Stimulated activated naive CD8-positive, alpha-beta T cell treated with anti-CD3 and anti-CD28 coated beads, Interleukin-15, Interleukin-2, amounts not matched to agents 100 ng/mL and 50 ng/mL, for 24 hours (primary cell): ENCODE results near the gene RPL10A.

Source experiments
- H3K27ac Mint-ChIP-seq: one replicate; pipeline ENCODE4 v1.8.0; 2021; ENCODE audit warnings: mild to moderate bottlenecking, mixed read lengths
- H3K27me3 Mint-ChIP-seq: one replicate; pipeline ENCODE4 v1.8.0; 2021; ENCODE audit warnings: mixed read lengths
- H3K36me3 Mint-ChIP-seq: one replicate; pipeline ENCODE4 v1.8.0; 2021; ENCODE audit warnings: low read depth, mixed read lengths
- H3K4me1 Mint-ChIP-seq: one replicate; pipeline ENCODE4 v1.8.0; 2021; ENCODE audit warnings: low read depth, mixed read lengths
- H3K4me3 Mint-ChIP-seq: one replicate; pipeline ENCODE4 v1.8.0; 2021; ENCODE audit warnings: mild to moderate bottlenecking, mixed read lengths
- H3K9me3 Mint-ChIP-seq: one replicate; pipeline ENCODE4 v1.8.0; 2021; ENCODE audit warnings: mixed read lengths

RPL10A gene

DNA sequence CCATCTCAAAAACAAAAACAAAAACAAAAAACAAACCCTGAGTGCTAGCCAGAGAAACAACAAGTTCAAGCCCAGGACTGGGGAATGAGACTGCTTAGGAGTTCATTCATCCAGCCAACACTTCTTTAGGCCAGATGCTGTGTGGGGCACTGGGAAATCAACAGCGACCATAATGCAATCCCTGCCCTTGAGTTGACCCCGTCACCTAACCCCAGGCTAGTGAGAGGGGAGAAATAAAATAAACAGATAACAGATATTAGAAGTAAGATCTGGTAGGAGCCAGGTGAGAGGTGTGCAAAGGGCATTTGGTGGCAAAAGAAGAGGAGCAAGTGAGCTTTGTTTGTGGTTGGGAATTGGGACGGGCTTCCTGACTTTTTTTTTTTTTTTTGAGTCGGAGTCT is 4.9 kb upstream of the RPL10A start:
- Mint-ChIP-seq H3K36me3 (peaks cover 64% of the 10 kb centered on the region), H3K4me1 (peaks cover 9% of the 10 kb centered on the region), H3K4me3 (no peak overlapping the region), H3K27me3 (no peaks in the 10 kb centered on the region), H3K9me3 (no peaks in the 10 kb centered on the region), H3K27ac (no peak overlapping the region)

DNA sequence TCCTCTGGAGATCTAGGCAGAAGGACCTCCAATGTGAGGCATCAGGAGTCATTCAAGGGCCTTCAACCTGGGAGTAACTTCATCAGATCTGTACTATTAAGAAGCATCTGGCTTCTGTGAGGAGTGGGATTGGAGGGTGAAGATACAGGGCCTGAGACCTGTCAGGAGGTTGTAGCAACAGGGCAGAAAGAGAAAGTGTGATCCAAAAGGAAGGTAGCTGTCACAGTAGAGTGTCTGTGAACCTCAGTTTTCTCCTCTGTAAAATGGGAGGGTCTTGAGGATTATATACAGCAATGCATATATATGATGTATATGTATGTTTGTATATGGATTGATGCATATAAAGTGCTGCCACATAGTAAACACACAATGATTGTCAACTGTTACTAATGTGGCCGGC is 2.6 kb upstream of the RPL10A start:
- no peak overlapping the region for H3K4me3 Mint-ChIP-seq
- H3K9me3 Mint-ChIP-seq, result no peaks in the 10 kb centered on the region
- peaks cover 25% of the 10 kb centered on the region for H3K4me1 Mint-ChIP-seq
- peaks cover 73% of the 10 kb centered on the region for H3K36me3 Mint-ChIP-seq
- H3K27me3 Mint-ChIP-seq, result no peaks in the 10 kb centered on the region
- H3K27ac Mint-ChIP-seq, result no peak overlapping the region

DNA sequence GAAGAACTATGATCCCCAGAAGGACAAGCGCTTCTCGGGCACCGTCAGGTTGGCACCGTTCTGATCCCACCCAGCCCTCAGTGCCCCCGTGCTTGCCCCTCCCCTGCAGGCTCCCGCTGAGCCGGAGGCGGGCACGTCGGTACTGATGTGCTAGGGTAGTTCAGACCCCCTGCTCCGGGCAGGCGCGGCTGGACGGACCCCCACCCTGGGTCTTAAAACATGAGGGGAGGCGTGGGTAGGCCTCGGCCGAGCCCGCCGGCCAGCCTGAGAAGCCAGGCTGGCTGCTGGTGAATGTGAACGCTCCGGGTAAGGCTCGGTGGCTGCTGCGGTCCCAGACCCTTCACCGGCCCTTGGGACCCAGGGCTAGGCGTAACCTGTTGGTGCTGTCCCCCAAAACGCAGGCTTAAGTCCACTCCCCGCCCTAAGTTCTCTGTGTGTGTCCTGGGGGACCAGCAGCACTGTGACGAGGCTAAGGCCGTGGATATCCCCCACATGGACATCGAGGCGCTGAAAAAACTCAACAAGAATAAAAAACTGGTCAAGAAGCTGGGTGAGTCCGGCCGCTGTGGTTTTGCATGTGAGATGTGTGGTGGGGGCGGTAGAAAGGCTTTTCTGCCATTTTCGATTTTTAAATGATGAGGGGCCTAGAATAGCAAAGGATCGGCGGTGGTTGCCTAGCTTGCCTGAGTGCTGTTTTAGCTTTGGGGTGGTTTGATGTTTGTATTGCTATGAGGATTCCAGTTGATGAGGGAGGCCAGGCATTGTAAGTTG is 964 bp downstream of the RPL10A start:
- Mint-ChIP-seq H3K27ac (peak overlapping the region; percentile 97), H3K27me3 (no peaks in the 10 kb centered on the region), H3K9me3 (no peaks in the 10 kb centered on the region), H3K4me1 (peaks cover 42% of the 10 kb centered on the region), H3K36me3 (peaks cover 69% of the 10 kb centered on the region), H3K4me3 (peak overlapping the region; percentile 97)

DNA sequence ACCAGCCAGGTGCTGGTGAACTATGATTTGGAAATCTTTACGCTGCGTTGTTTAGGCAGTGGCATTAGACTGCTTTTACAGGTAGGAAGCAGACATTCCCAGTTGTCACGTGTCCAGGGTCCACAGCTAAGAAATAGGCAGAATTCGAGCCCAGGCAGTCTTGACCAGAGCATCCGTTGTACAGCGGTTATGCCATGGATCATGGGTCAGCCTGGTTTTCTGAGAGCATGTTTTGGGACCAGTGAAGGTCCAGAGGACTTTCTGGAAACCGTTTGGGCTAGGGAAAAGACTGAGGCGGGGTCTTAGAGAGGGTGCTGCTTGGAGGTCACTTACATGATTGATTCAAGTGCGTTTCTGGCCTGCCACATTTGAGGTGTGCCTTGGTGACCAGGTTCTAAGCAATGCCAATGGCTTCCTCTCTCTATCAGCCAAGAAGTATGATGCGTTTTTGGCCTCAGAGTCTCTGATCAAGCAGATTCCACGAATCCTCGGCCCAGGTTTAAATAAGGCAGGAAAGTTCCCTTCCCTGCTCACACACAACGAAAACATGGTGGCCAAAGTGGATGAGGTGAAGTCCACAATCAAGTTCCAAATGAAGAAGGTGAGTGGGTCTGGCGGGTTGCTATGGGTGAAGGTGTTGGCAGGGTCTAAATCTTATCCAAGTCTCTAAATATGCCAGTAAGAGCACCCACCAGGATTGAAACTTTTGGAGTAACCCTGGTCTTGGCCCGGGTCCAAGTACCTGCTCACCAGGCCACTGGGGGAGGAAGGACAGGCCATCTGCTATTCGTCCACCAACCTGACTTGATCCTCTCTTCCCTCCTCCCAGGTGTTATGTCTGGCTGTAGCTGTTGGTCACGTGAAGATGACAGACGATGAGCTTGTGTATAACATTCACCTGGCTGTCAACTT is 1.8 kb downstream of the RPL10A start:
- peak overlapping the region; percentile 97 for H3K4me3 Mint-ChIP-seq
- H3K4me1 Mint-ChIP-seq, result peaks cover 42% of the 10 kb centered on the region
- H3K36me3 Mint-ChIP-seq, result peaks cover 66% of the 10 kb centered on the region
- H3K27ac Mint-ChIP-seq, result peak overlapping the region; percentile 97
- H3K27me3 Mint-ChIP-seq, result no peaks in the 10 kb centered on the region
- no peaks in the 10 kb centered on the region for H3K9me3 Mint-ChIP-seq

DNA sequence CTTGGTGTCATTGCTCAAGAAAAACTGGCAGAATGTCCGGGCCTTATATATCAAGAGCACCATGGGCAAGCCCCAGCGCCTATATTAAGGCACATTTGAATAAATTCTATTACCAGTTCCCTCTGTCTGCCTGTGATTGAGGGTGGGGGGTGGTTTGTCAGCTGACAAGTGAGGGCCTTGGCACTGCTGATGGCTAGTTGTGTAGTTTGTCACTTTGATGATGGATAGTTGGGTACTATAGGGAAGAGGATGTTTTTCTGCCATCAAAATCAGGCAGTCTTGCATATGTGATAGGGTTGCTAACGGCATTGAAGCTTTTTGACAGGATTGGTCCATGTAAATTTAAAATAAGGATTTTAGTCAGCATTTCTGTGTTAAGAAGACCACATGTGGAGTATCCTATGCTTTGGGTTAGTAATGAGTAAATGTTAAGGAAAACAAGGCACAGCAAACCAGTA is 2.5 kb downstream of the RPL10A start:
- Mint-ChIP-seq H3K4me3 (peak overlapping the region; percentile 97), H3K27ac (peak overlapping the region; percentile 97), H3K4me1 (peaks cover 42% of the 10 kb centered on the region), H3K36me3 (peaks cover 65% of the 10 kb centered on the region), H3K9me3 (no peaks in the 10 kb centered on the region), H3K27me3 (no peaks in the 10 kb centered on the region)

DNA sequence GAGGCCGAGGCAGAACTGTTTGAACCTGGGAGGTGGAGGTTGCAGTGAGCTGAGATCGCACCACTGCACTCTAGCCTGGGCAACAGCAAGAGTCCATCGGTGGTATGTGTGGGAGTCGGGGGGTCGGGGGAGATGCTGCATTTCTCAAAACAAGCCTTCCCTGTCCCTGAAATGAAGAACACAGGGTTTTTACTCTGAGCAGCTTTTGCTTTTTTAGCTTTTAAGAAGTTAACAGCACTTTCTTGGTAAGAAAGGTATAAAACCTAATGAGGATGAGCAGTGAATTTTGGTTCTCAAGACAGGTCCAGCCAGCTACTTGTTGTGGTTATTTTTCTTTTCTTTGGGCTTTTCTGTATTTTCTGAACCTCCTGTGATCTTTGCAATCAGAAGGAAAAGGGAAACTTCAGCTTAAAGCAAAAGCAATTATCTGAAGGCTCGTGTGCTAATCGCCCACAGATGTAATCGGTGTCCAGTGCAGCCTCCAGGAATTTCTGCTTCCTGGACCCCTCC is 3.7 kb downstream of the RPL10A start:
- Mint-ChIP-seq H3K36me3 (peaks cover 55% of the 10 kb centered on the region), H3K27me3 (no peaks in the 10 kb centered on the region), H3K27ac (peak overlapping the region; percentile 97), H3K9me3 (no peaks in the 10 kb centered on the region), H3K4me1 (peaks cover 42% of the 10 kb centered on the region), H3K4me3 (peak overlapping the region; percentile 97)

DNA sequence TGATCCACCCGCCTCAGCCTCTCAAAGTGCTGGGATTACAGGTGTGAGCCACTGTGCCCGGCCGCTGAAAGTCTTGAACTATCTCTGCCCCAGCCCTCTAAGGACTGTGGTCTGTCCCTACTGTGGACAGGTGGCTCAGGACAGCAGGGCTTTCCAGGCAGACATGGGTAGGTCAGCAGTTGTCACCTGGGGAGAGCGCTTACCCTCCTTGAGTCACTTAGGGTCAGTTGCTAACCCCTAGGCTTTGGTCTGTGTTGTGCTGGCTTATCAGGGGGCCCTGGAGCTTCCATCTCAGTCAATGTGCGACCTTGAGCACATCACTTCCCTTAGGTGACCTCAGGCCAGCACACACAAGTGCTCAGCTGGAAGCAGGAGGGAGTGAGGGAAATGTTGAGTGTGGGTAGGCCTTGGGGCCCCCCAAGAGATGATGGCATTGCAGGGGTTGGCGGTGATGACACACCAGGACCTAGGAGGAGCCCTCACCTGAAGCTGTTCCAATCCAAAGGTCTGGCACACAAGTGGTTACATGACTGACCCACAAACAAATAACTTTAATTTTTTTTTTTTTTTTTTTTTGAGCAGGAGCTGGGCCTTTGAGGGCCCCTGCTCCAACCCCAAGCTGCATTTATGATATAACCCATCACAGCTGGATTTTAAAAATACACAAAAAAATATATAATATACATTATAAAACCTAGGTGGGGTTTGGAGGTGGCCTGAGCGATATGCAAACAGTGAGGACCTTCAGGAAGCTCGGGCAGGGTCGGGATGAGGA is 5.1 kb downstream of the RPL10A start:
- Mint-ChIP-seq H3K9me3 (no peaks in the 10 kb centered on the region), H3K36me3 (peaks cover 47% of the 10 kb centered on the region), H3K27ac (peak overlapping the region; percentile 67), H3K27me3 (no peaks in the 10 kb centered on the region), H3K4me1 (peaks cover 32% of the 10 kb centered on the region), H3K4me3 (peak overlapping the region; percentile 49)

DNA sequence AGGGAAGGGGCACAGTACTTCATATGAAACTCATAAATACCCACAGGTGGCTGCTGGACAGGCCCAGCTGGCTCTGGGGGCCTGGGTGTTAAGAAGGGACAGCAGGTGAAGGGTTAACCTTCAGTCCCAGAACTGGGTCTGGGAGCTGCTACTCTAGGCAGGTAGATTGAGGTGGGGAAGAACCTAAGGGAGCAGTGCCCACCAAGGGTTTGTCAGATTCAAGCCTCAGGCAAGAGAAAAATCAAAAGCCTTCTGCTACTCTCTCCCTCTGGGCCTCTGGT is 5.6 kb downstream of the RPL10A start:
- Mint-ChIP-seq H3K4me1 (peaks cover 32% of the 10 kb centered on the region), H3K36me3 (peaks cover 42% of the 10 kb centered on the region), H3K9me3 (no peaks in the 10 kb centered on the region), H3K4me3 (no peak overlapping the region), H3K27ac (no peak overlapping the region), H3K27me3 (no peaks in the 10 kb centered on the region)

DNA sequence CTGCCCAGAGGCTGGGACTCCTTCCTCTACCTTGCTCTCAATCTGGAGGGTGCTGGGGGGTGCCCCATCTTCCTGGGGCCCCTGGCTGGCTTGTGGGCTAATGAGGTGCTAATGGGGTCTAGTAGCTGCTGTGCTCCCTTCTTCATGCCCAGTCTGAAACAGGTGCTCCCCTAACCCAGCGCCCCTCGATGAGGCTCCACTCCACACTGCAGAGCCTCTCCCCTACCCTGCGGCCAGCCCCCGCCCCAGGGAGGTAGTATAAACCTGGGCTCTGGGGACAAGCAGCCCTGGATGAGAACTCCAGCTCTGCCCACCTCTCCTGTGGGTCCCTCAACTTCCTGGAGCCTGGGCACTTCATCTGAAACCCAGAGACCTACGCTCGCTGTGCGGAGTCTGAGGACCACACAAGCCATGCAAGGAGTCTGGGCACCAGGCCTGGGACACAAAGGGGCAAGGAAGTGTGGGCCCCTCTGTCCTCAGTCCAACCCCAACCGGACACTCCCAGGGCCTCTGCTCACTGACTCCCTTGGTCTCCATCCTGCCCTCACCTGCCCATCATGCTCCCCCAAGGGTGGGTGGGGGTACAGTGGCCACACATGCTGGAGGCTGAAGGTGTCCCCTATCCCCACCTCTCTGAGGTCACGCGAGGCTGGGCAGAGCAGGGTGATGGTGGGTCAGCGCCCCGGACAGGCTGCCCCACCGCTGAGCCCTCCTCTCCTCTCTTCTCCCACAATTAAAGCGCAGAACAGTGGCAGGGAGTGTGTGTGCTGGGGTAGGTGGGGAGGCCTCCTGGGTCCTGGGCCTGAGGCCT is 6.1 kb downstream of the RPL10A start:
- peak overlapping the region; percentile 36 for H3K27ac Mint-ChIP-seq
- peaks cover 36% of the 10 kb centered on the region for H3K36me3 Mint-ChIP-seq
- H3K27me3 Mint-ChIP-seq, result no peaks in the 10 kb centered on the region
- peaks cover 30% of the 10 kb centered on the region for H3K4me1 Mint-ChIP-seq
- H3K9me3 Mint-ChIP-seq, result no peaks in the 10 kb centered on the region
- no peak overlapping the region for H3K4me3 Mint-ChIP-seq

DNA sequence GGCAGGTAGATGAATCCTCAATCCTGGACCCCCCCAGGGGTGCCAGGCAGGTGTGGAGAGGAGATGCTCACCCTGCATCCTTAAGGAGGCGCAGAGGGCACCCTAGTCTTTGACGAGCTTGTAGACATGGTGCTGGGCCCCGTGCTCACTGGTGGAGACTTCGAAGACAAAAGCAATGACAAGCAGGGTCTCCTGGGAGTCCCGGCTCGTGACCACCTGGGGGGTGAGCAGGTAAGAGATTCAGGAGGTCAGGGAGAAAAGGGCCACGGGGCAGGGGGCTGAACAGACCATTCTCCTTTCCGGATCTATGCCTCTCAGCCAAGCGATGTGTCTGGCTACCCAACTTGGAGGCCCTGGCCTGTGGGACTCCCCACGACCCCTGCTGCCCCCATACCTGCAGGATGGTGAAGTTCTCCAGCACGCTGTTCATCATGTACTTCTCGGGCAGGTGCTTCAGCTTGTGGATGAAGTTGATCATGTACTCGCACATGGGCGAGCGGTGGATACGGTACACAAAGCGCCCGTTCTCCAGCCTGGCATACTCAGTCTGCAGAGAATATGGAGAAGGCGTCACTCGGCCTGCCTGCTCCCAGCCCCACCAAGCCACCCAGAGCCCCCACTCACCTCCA is 6.9 kb downstream of the RPL10A start:
- Mint-ChIP-seq H3K27ac (peak overlapping the region; percentile 47), H3K4me1 (peaks cover 23% of the 10 kb centered on the region)

DNA sequence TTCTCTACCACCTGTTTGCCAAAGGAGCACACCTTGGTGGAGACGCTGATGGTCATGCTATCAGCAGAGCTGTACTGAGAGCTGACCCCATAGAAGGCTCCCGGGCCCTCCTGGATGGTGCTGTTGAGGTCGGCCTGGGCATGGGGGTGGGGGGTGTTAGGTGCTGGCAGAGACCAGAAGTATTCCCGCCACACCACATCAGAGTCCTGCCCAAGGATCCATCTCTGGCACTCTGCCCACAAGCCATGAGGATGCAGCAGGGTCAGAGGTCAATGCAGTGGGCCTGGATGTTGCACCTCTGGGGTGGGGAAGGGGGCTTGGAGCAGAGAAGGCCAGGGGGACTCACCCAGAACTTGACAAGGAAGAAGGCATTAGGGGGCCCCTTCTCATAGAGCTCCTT is 7.4 kb downstream of the RPL10A start:
- Mint-ChIP-seq H3K4me3 (no peak overlapping the region), H3K27ac (no peak overlapping the region), H3K9me3 (no peaks in the 10 kb centered on the region), H3K36me3 (peaks cover 24% of the 10 kb centered on the region), H3K4me1 (peaks cover 18% of the 10 kb centered on the region), H3K27me3 (no peaks in the 10 kb centered on the region)

More for the DNA sequence above, 6.9 kb downstream of the RPL10A start:
- Mint-ChIP-seq H3K27me3 (no peaks in the 10 kb centered on the region), H3K36me3 (peaks cover 29% of the 10 kb centered on the region), H3K4me3 (no peak overlapping the region), H3K9me3 (no peaks in the 10 kb centered on the region)

DNA sequence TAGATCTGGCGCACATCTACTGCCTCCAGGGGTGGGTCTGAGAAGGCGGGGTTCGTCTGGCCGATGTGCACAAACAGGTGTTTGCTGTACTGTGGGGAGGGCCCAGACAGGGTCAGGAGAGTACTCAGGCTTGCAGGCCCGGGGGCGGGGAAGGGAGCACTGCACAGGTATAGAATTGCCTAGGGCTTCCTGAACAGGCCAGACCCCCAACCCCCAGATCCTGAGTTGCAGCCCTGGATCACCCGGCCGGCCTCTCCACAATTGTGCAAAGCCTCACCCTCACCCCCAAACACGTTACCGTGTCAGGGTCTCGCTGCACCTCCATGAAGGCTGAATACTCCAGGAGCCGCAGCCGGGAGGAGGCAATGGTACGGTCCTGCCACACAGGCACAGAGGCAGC is 7.8 kb downstream of the RPL10A start:
- Mint-ChIP-seq H3K9me3 (no peaks in the 10 kb centered on the region), H3K4me1 (peaks cover 14% of the 10 kb centered on the region), H3K27ac (no peak overlapping the region), H3K27me3 (no peaks in the 10 kb centered on the region), H3K4me3 (no peak overlapping the region), H3K36me3 (peaks cover 19% of the 10 kb centered on the region)

DNA sequence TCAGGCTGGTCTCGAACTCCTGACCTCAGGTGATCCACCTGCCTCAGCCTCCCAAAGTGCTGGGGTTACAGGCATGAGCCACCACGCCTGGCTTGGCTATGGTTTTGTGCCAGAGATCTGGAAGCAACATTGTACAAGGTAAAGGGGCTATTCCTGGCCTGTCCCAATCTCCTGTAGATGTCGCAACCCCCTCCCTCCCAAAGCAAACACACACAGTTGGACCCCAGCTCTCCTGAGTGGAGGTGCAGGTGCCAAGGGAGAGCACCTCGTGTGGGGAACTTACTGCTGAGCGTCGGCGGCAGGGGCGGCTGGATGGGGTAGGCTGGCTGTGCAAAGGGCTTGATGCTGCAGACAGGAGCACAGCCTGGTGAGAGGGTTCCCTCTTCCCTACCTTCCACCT is 8.8 kb downstream of the RPL10A start:
- Mint-ChIP-seq H3K4me3 (no peak overlapping the region), H3K4me1 (peaks cover 5% of the 10 kb centered on the region), H3K36me3 (peaks cover 9% of the 10 kb centered on the region), H3K27ac (no peak overlapping the region), H3K27me3 (no peaks in the 10 kb centered on the region), H3K9me3 (no peaks in the 10 kb centered on the region)
